Vagina (tissue), 2 donors: ENCODE results near the gene IL6ST.

Experiments
- CTCF ChIP-seq, 3 experiments: fragments of 450-650 bp in 2 of 3; fragments of 200-600 bp in 1 of 3; sonication (generic) in 1 of 3; IDR thresholded peaks; one replicate each; pipeline ENCODE4 v1.5.1; 2017 to 2019; ENCODE audit warnings: antibody characterized with exemption in 3 of 3, mild to moderate bottlenecking in 2 of 3, moderate library complexity in 2 of 3
- POLR2A ChIP-seq, 2 donors: fragments of 450-650 bp; IDR thresholded peaks; one replicate each; pipeline ENCODE4 v1.6.1; 2017; ENCODE audit warnings: antibody characterized with exemption in 2 of 2, mild to moderate bottlenecking in 2 of 2, moderate library complexity in 2 of 2

- TF ChIP-seq CTCF (IDR thresholded peaks at IDR 0.05) (no peak), POLR2A (IDR thresholded peaks at IDR 0.05) (no peak)
These were observed 69.6 kb downstream of the IL6ST start for GRCh38 chr5:55925181-55925580.
